Tibial nerve (tissue), 3 donors: ENCODE data around the gene CHD2.

Experiments
- POLR2A ChIP-seq, 2 donors: fragments of 450-650 bp; IDR thresholded peaks; one replicate each; pipeline ENCODE4 v1.6.1; 2017; ENCODE audit warnings: antibody characterized with exemption in 2 of 2, mild to moderate bottlenecking in 2 of 2, moderate library complexity in 2 of 2
- TF ChIP-seq, protein P1 (sequence below), 5 experiments: fragments of 200-600 bp in 3 of 5; fragments of 450-650 bp in 2 of 5; sonication (generic) in 3 of 5; IDR thresholded peaks; one replicate each; pipeline ENCODE4 v1.5.1; 2016 to 2019; ENCODE audit warnings: antibody characterized with exemption in 5 of 5, mild to moderate bottlenecking in 3 of 5, moderate library complexity in 2 of 5

GRCh38 chr15:92899948-92900730 lies at the start of gene CHD2:
- TF ChIP-seq, protein P1, sequence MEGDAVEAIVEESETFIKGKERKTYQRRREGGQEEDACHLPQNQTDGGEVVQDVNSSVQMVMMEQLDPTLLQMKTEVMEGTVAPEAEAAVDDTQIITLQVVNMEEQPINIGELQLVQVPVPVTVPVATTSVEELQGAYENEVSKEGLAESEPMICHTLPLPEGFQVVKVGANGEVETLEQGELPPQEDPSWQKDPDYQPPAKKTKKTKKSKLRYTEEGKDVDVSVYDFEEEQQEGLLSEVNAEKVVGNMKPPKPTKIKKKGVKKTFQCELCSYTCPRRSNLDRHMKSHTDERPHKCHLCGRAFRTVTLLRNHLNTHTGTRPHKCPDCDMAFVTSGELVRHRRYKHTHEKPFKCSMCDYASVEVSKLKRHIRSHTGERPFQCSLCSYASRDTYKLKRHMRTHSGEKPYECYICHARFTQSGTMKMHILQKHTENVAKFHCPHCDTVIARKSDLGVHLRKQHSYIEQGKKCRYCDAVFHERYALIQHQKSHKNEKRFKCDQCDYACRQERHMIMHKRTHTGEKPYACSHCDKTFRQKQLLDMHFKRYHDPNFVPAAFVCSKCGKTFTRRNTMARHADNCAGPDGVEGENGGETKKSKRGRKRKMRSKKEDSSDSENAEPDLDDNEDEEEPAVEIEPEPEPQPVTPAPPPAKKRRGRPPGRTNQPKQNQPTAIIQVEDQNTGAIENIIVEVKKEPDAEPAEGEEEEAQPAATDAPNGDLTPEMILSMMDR (IDR thresholded peaks at IDR 0.05): no peak
- peak; percentile 73 to 80 for TF ChIP-seq POLR2A (IDR thresholded peaks at IDR 0.05)
